ENCODE measurements around the gene N4BP2. TPM values are rescaled to one million over a fixed set of nuclear protein-coding genes. Genes with fewer than 3 reads are reported as not detected.
"Not testable (repeated sequence)": the region's sequence is repeated elsewhere in the genome, so short reads cannot be mapped to it uniquely, and the experiment has no call there.

Gene N4BP2
- total and polyA plus RNA-seq, 9 donors = 3.5 to 21.3 (median 10.6) TPM

DNA sequence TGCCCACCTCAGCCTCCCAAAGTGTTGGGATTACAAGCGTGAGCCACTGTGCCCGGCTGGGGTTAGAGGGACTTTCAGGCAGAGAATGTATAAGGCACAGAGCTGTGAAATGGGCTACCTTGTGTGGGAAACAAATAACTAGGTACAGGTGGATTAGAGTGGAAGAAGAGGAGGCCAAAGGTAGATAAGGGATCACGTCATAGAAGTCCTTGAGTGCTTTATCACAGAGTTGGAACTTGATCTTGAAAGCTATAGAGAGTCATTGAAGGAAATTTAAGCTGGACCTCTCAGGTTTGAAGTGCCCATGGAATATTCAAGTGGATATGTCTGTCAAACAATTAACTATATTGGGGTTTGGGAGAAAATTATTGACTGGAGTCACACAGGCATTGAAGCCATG, 8.4 kb downstream of the N4BP2 start:
- no peak for DNase-seq
- TF ChIP-seq POLR2A (IDR thresholded peaks at IDR 0.05) (no peak), EP300 (IDR thresholded peaks at IDR 0.05) (no peak)
- TF ChIP-seq, protein P1, sequence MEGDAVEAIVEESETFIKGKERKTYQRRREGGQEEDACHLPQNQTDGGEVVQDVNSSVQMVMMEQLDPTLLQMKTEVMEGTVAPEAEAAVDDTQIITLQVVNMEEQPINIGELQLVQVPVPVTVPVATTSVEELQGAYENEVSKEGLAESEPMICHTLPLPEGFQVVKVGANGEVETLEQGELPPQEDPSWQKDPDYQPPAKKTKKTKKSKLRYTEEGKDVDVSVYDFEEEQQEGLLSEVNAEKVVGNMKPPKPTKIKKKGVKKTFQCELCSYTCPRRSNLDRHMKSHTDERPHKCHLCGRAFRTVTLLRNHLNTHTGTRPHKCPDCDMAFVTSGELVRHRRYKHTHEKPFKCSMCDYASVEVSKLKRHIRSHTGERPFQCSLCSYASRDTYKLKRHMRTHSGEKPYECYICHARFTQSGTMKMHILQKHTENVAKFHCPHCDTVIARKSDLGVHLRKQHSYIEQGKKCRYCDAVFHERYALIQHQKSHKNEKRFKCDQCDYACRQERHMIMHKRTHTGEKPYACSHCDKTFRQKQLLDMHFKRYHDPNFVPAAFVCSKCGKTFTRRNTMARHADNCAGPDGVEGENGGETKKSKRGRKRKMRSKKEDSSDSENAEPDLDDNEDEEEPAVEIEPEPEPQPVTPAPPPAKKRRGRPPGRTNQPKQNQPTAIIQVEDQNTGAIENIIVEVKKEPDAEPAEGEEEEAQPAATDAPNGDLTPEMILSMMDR (IDR thresholded peaks at IDR 0.05) = no peak
- intact Hi-C loops (cut with DNase I) = no loop called here
- no peak overlapping the region for H3K27ac ChIP-seq
- H3K9me3 ChIP-seq = no peaks in the 10 kb centered on the region
- H3K36me3 ChIP-seq = no peaks in the 10 kb centered on the region
- 95 to 98% (median 97%) methylated on average over 3 of the region's 3 CpGs for WGBS, 3 donors
- H3K27me3 ChIP-seq = no peaks in the 10 kb centered on the region
- H3K4me1 ChIP-seq (ENCODE audit: insufficient read depth) = peaks cover 3% of the 10 kb centered on the region
- no peak overlapping the region for H3K4me3 ChIP-seq

DNA sequence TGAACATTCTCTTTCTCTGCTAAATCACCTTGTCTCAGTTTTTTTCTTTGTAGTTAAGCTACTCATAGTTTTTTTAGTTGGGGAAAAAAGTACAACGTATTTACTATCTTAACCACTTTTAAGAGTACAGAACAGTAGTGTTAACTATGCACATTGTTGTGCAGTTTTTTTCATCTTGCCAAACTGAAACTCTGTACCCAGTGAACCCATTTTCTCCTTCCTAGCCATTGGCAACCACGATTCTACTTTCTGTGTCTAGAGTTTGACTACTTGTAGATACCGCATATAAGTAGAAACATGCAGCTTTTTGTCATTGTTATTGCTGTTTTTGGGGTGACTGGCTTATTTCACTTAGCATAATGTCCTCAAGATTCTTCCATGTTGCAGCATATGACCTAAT, 10.0 kb downstream of the N4BP2 start:
- 88 to 89% (median 89%) methylated on average over 3 of the region's 3 CpGs for WGBS, 3 donors
- TF ChIP-seq POLR2A (IDR thresholded peaks at IDR 0.05) (no peak), EP300 (IDR thresholded peaks at IDR 0.05) (no peak)
- TF ChIP-seq, protein P1 (IDR thresholded peaks at IDR 0.05) = no peak
- intact Hi-C loops (cut with DNase I) = no loop called here

DNA sequence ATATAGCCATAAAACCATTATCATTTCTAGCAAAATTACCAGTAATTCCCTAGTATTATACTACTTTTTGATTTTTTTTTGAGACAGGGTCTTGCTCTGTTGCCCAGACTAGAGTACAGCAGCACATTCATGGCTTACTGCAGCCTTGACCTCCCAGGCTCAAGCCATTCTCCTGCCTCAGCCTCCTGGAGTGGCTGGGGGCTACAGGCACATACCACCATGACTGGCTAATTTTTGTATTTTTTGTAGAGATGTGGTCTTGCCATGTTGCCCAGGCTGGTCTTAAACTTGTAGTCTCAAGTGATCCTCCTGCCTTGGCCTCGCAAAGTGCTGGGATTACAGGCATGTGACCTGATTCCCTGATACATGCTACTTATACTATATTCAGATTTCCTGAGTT, 13.7 kb downstream of the N4BP2 start:
- no peak for DNase-seq
- TF ChIP-seq, protein P1 (IDR thresholded peaks at IDR 0.05) = no peak
- TF ChIP-seq POLR2A (IDR thresholded peaks at IDR 0.05) = no peak
- no peak for TF ChIP-seq EP300 (IDR thresholded peaks at IDR 0.05)
- 84 to 100% (median 96%) methylated on average over 1 of the region's 1 CpG for WGBS, 3 donors
- H3K27ac ChIP-seq = no peak overlapping the region
- H3K4me1 ChIP-seq (ENCODE audit: insufficient read depth) = peaks cover 5% of the 10 kb centered on the region
- H3K27me3 ChIP-seq = no peaks in the 10 kb centered on the region
- H3K36me3 ChIP-seq = no peaks in the 10 kb centered on the region
- H3K9me3 ChIP-seq = peaks cover 0 to 4% of the 10 kb centered on the region in 2 donors
- intact Hi-C loops (cut with DNase I) = no loop called here
- H3K4me3 ChIP-seq = no peak overlapping the region

More for the DNA sequence above, 10.0 kb downstream of the N4BP2 start:
- no peak for DNase-seq
- Histone ChIP-seq H3K4me1 (ENCODE audit: insufficient read depth) (peaks cover 5% of the 10 kb centered on the region), H3K9me3 (no peaks in the 10 kb centered on the region), H3K36me3 (no peaks in the 10 kb centered on the region), H3K4me3 (no peak overlapping the region), H3K27me3 (no peaks in the 10 kb centered on the region), H3K27ac (no peak overlapping the region)

DNA sequence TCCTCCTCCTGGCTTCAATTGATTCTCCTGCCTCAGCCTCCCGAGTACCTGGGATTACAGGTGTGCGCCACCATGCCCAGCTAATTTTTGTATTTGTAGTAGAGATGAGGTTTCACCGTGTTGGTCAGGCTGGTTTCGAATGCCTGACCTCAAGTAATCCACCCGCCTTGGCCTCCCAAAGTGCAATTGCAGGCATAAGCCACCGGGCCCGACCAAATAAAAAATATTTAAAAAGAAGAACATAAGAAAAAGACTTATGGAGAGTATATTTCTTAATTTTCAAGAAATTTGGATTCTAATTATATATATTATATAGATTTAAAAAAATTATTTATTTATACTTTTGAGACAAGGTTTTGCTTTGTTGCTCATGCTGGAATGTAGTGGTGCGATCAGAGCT, 29.8 kb downstream of the N4BP2 start:
- TF ChIP-seq POLR2A (IDR thresholded peaks at IDR 0.05) = no peak
- DNase-seq = no peak
- H3K27ac ChIP-seq = no peak overlapping the region
- no peaks in the 10 kb centered on the region for H3K36me3 ChIP-seq
- no peaks in the 10 kb centered on the region for H3K9me3 ChIP-seq
- no peaks in the 10 kb centered on the region for H3K27me3 ChIP-seq
- intact Hi-C loops (cut with DNase I) = no loop called here
- H3K4me3 ChIP-seq = no peak overlapping the region
- H3K4me1 ChIP-seq (ENCODE audit: insufficient read depth) = no peaks in the 10 kb centered on the region
- WGBS, 3 donors = 95 to 97% (median 96%) methylated on average over 8 of the region's 8 CpGs

DNA sequence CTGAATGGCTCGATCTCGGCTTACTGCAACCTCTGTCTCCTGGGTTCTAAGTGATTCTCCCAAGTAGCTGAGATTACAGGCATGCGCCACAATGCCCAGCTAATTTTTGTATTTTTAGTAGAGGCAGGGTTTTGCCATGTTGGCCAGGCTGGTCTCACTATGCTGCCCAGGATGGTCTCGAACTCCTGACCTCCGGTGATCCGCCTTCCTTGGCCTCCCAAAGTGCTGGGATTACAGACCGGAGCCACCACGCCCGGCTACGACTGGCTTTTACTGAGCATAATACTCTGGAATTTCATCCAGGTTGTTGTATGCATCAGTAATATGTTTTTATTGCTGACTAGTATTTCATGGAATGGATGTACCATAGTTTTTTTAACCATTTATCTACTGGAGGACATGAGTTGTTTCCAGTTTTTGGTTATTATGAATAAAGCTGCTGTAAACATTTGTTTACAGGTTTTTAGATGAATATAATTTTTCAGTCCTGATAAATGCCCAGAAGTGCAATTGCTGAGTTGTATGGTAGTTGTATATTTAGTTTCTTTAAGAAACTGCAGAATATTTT, 31.2 kb downstream of the N4BP2 start:
- WGBS, 3 donors = 95 to 99% (median 96%) methylated on average over 10 of the region's 10 CpGs
- TF ChIP-seq, protein P1 (IDR thresholded peaks at IDR 0.05) = no peak
- TF ChIP-seq POLR2A (IDR thresholded peaks at IDR 0.05) (no peak), EP300 (IDR thresholded peaks at IDR 0.05) (no peak)
- Histone ChIP-seq H3K4me3 (no peak overlapping the region), H3K27ac (no peak overlapping the region), H3K27me3 (no peaks in the 10 kb centered on the region), H3K36me3 (no peaks in the 10 kb centered on the region), H3K9me3 (no peaks in the 10 kb centered on the region), H3K4me1 (ENCODE audit: insufficient read depth) (no peaks in the 10 kb centered on the region)
- no peak for DNase-seq
- intact Hi-C loops (cut with DNase I) = no loop called here

DNA sequence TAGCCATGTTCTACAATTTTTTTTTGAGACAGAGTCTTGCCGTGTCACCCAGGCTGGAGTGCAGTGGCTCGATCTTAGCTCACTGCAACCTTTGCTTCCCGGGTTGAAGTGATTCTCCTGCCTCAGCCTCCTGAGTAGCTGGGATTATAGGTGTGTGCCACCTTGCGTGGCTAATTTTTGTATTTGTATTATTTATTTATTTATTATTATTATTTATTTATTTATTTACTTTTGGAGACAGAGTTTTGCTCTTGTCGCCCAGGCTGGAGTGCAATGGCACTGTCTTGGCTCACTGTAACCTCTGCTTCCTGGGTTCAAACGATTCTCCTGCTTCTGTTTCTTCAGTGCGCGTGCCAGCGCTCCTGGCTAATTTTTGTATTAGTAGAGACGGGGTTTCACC, 36.8 kb downstream of the N4BP2 start:
- H3K9me3 ChIP-seq; H3K4me3 ChIP-seq; H3K4me1 ChIP-seq (ENCODE audit: insufficient read depth); H3K27me3 ChIP-seq; H3K27ac ChIP-seq; H3K36me3 ChIP-seq; intact Hi-C loops (cut with DNase I); DNase-seq: not testable (repeated sequence)
- 93 to 98% (median 94%) methylated on average over 10 of the region's 10 CpGs for WGBS, 3 donors

Data from ovary (tissue), 9 donors.